ENCODE results near the gene CCDC74B.
"Not testable (repeated sequence)": the region's sequence is repeated elsewhere in the genome, so short reads cannot be mapped to it uniquely, and the experiment has no call there.

The CCDC74B gene

DNA sequence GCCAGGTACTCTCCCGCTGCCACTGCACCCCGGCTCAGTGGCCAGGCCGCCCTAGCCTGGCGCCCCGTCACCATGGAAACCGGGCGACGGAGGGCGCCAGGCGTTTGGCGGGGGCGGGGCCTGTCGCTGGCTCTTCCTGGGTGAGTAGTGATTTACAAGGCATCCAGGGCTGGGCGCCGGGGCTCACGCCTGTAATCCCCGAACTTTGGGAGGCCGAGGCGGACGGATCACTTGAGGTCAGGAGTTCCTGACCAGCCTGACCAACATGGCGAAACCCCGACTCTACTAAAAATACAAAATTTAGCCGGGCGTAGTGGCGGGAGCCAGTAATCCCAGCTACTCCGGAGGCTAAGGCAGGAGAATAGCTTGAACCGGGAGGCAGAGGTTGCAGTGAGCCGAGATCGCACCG, at the start of gene CCDC74B:
CCDC74B (minus strand) TSS at position 107 of the 409 bp plus-strand sequence. CDS start 116 bp downstream, outside the sequence.
- peak in 2 of 3 experiments; percentile 20 to 65 for DNase-seq (ENCODE audit: low read depth in 3 of 3)

- not testable (repeated sequence) for DNase-seq (ENCODE audit: low read depth in 3 of 3)
Measured at GRCh38 chr2:130193824-130194223, 48.9 kb upstream of the CCDC74B start.

- not testable (repeated sequence) for DNase-seq (ENCODE audit: low read depth in 3 of 3)
Measured at GRCh38 chr2:130192451-130192850, 47.5 kb upstream of the CCDC74B start.

DNA sequence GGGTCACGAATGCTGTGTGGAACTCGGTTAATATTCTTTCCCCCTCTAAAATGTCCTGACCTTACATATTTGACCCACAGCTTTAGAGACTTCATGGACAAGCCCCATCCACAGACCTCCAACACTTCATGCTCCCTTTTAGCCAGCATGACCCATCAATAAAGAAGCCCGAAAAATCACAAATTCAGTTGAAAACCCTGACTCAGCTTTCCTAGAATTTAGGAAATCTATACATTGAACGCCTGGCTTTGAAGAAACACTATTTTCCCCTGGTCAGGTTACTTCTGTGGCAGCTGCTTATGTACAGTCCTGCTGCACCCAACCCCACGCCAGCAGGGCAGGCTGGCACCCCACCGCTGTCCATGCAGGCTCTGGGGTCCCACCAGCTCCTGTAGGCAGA, 46.4 kb upstream of the CCDC74B start:
- DNase-seq (ENCODE audit: low read depth in 3 of 3) = not testable (repeated sequence)

DNA sequence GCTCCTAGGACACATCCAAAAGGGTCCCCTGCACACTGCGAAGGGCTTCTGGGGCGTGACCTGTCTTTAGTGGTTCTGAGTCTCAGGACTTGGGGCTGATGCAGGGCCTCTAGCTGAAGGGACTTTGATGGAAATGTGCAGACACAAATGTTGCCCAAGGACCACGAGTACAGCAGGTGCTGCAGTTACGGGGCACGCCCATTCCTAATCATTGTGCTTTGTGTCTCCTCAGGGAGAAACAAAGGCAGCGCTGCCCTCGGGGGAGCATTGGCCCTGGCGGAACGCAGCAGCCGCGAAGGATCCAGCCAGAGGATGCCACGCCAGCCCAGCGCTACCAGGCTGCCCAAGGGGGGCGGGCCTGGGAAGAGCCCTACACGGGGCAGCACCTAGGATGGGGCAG, 45.3 kb upstream of the CCDC74B start:
- DNase-seq (ENCODE audit: low read depth in 3 of 3) = no peak

GRCh38 chr2:130188958-130189357, 44.0 kb upstream of the CCDC74B start:
- DNase-seq (ENCODE audit: low read depth in 3 of 3) = not testable (repeated sequence)

DNA sequence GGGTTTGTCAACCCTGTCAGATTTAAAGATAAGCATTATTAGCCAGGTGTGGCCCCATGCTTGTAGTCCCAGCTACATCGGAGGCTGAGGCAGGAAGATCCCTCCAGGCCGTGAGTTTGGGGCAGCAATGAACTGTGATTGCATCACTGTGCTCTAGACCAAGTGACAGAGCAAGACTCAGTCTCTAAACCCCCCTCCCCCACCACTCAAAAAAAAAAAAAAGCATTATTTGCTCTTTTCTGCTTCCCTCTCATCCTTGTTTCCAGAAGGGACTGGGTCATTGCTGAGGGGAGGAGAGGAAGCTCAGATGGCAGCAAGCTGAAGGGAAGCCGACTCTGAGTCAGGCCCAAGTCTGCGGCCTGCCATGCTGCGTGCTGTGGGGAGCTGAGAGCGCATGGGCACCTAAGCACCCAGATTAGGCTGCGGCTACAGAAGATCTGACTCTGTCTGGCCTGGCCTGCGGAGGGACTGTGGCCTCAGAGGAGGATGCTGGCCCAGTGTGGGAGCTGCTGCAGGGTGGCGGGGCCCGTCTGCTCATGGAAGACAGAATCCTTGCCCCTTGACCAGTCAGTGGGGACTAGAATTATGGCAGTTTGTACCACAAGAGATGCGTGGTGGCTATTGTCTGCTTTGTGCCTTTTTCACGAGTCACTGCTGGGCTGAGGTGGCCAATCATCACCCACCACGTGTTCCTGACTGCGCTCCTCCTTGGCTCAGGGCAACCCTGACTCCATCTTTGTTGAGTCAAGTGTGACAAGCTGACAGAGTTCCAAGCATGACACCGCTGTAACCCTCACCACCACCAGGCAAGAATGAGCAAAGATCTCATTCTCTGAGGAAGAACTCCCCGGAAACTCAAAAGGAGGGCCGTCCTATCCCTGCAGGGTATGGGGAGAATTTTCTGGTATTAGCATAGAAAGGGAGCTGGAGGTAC, 43.2 kb upstream of the CCDC74B start:
- not testable (repeated sequence) for DNase-seq (ENCODE audit: low read depth in 3 of 3)

DNA sequence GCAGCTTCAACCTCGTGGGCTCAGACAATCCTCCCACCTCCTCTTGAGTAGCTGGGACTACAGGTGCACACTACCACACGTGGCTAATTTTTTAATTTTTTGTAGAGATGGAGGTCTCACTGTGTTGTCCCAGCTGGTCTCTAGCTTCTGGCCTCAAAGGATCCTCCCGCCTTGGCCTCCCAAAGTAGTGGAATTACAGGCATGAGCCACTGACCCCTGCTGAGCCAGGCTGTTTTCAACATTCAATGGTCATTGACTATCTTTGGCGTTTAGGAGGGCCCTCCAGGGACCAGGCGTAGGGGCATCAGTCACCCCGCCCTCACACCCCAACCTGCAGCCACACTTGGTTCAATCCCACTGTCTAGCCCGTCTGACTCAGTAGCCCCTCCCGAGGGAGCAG, 42.4 kb upstream of the CCDC74B start:
- DNase-seq (ENCODE audit: low read depth in 3 of 3) = no peak

DNA sequence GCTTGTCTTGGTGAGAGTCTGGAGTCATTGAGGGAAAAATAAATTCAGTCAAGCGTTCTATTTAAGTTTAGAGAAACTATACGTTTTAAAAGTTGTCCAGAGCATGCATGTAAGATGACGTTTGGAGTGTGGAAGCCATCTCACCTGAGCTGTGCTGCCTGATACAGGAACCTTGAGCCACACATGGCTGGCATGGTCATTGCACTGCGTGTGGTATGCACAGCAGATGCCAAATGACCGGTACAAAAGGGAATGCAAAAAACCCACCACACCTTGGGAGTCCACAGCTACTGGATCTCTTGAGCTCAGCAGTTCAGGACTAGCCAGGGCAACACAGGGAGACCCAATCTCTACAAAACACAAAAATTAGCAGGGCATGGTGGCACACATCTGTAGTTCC, 41.5 kb upstream of the CCDC74B start:
- DNase-seq (ENCODE audit: low read depth in 3 of 3) = no peak

GRCh38 chr2:130185896-130186295, 41.0 kb upstream of the CCDC74B start:
- no peak for DNase-seq (ENCODE audit: low read depth in 3 of 3)

DNA sequence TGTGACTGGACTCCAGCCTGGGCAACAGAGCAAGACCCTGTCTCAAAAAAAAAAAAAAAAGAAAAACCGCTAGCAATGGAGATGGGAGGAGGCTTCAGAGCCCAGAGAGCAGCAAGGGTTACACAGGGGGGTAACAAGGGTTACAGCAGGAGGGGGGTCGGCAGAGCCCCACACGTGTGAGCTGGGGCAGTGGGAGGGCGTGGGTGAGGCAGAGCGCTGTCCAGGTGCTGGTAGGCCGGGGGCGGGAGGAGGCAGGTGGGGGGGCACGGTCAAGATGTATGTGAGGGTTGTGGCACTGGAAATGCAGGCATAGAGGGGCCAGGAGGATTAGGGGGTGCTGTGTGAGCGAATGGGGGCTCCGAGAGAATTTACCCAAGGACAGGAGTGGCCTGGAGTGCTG, 40.5 kb upstream of the CCDC74B start:
- DNase-seq (ENCODE audit: low read depth in 3 of 3) = no peak

GRCh38 chr2:130183512-130184373, 38.8 kb upstream of the CCDC74B start:
- DNase-seq (ENCODE audit: low read depth in 3 of 3) = no peak

GRCh38 chr2:130182826-130183511, 38.1 kb upstream of the CCDC74B start:
- not testable (repeated sequence) for DNase-seq (ENCODE audit: low read depth in 3 of 3)

- DNase-seq (ENCODE audit: low read depth in 3 of 3) = peak; percentile 80 to 88 (median 86)
Measured at GRCh38 chr2:130181880-130182682, 37.2 kb upstream of the CCDC74B start, which contains the start of gene MZT2B. Gene MZT2B (plus strand): TSS chr2:130182262. CDS start chr2:130182283, 21 bp downstream.

- DNase-seq (ENCODE audit: low read depth in 3 of 3) = peak; percentile 96 to 98 (median 97)
Measured at GRCh38 chr2:130181325-130181879, 36.5 kb upstream of the CCDC74B start, which contains the start of gene SMPD4. Gene SMPD4 (minus strand): TSS chr2:130181602. CDS start chr2:130176592, 5,010 bp downstream.

GRCh38 chr2:130180404-130181324, 35.8 kb upstream of the CCDC74B start:
- not testable (repeated sequence) for DNase-seq (ENCODE audit: low read depth in 3 of 3)

DNA sequence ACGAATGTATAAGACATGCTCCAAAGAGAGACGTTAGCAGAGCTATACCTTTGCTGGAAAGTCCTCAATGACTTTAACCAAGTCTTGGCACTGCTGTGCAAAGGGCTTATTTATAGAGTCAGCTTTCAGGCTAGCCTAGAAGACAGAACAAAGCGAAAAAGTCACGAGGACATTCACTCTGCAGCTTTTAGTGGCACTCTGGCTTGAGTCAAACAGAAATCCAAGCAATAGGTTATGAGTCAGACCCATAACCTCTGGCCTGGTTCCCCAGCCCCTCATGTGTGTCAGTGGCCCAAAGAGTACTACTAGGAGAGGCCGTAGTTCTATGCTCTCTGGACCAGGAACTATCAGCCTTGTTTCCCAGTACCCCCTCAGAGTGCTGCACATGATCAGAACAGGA, 30.0 kb upstream of the CCDC74B start:
- DNase-seq (ENCODE audit: low read depth in 3 of 3) = not testable (repeated sequence)

- no peak for DNase-seq (ENCODE audit: low read depth in 3 of 3)
Measured at GRCh38 chr2:130169896-130170295, 25.0 kb upstream of the CCDC74B start.

GRCh38 chr2:130169163-130169562, 24.3 kb upstream of the CCDC74B start:
- DNase-seq (ENCODE audit: low read depth in 3 of 3) = not testable (repeated sequence)
